Activated CD4-positive, alpha-beta T cell treated with anti-CD3 and anti-CD28 coated beads for 36 hours (primary cell): Measurements from ENCODE around the gene ZNF581. TPM values are rescaled to one million over a fixed set of nuclear protein-coding genes. Genes with fewer than 3 reads are reported as not detected.

ENCODE experiments used
- ATAC-seq: fragments of 200-7000 bp; cut with Tn5 transposase; one replicate; pipeline ENCODE4 v1.10.0; 2021; ENCODE audit warnings: mild to moderate bottlenecking, moderate library complexity
- CTCF ChIA-PET: fragments of 350-600 bp; sonication (Branson Sonifier 250); formaldehyde crosslinking; loops from one replicate; lab custom pipeline; 2021; ENCODE audit warnings: antibody characterized with exemption; lab: Charles Lee
- POLR2A ChIA-PET: fragments of 350-600 bp; sonication (Branson Sonifier 250); formaldehyde crosslinking; loops from one replicate; lab custom pipeline; 2021; ENCODE audit warnings: antibody characterized with exemption, inconsistent platforms; lab: Charles Lee
- DNase-seq: peaks from one replicate; pipeline ENCODE4 v3.0.0-alpha.2; 2020
- H3K27ac Mint-ChIP-seq: one replicate; pipeline ENCODE4 v1.8.0; 2021; ENCODE audit warnings: mixed read lengths
- H3K27me3 Mint-ChIP-seq: one replicate; pipeline ENCODE4 v1.8.0; 2021; ENCODE audit warnings: mixed read lengths
- H3K36me3 Mint-ChIP-seq: one replicate; pipeline ENCODE4 v1.8.0; 2021; ENCODE audit warnings: low read depth, mixed read lengths
- H3K4me1 Mint-ChIP-seq: one replicate; pipeline ENCODE4 v1.8.0; 2021; ENCODE audit warnings: mixed read lengths
- H3K4me3 Mint-ChIP-seq: one replicate; pipeline ENCODE4 v1.8.0; 2021; ENCODE audit warnings: mild to moderate bottlenecking, moderate library complexity, mixed read lengths
- H3K9me3 Mint-ChIP-seq: one replicate; pipeline ENCODE4 v1.8.0; 2021; ENCODE audit warnings: low read depth, mixed read lengths
- intact Hi-C, 2 experiments: fragments of 100-400 bp; cut with DNase I in 1 of 2; cut with micrococcal nuclease in 1 of 2; formaldehyde crosslinking; loops; one replicate each; pipeline versions ENCODE4 v1.14.2 to v1.15.1; 2022 to 2024; cut with DNase I, micrococcal nuclease
- total RNA-seq, 2 experiments: library from RNA; stranded (reverse); gene quantifications; one replicate each; pipeline ENCODE4 v1.2.3, GENCODE V29; 2021

Gene ZNF581
- total RNA-seq, 2 experiments from 2014 or later, result 18.9 to 26.9 TPM

DNA sequence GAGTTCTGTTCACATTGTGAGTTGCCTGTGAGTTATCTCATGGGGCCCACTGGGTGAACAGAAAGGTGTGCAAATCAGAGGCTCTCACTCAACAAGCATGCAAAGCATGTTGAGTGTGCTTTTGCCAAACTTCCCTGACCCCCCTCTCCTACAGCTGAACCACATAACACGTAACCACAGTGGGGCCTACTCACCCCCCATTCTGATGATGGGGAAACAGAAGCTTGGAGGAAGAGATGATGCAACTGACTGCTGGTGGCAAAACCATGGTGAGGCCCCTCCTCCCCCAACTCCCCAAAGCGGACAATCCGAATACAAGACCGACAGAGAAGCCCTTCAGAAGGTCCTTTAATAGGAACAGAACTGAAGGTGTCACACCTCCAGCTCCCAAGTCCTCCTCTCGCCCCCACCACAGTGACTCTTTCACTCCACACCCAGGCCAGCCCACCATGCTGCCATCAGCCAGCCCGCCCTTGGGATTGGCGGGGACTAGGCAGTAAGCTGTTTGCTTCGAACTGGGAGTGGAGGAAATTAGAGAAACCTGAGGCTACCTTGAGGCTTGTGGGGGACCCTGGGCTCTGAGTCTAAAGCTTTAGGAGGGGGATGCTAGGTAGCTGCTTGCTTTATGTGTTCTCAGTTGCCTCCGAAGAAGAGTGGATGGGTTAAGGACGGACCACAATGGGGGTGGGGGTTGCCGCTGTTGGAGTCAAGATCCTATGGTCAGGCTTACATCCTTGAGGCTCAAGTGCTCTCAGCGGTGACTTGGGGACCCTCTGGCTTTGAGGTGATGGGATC is 22.8 kb upstream of the ZNF581 start:
- H3K4me3 Mint-ChIP-seq, result no peak overlapping the region
- ATAC-seq, result peak; percentile 7
- DNase-seq, result peak; percentile 55
- no peaks in the 10 kb centered on the region for H3K27me3 Mint-ChIP-seq
- POLR2A ChIA-PET, result interaction anchor here (1.0 kb wide), 1 partner anchor 14 kb away, joined by 4 read pairs; no protein-coding TSS in a partner anchor
- peaks cover 39% of the 10 kb centered on the region for H3K4me1 Mint-ChIP-seq
- H3K27ac Mint-ChIP-seq, result peak overlapping the region; percentile 69
- H3K9me3 Mint-ChIP-seq, result no peaks in the 10 kb centered on the region
- H3K36me3 Mint-ChIP-seq, result peaks cover 26% of the 10 kb centered on the region
- intact Hi-C loops, result loop anchor here in 1 of 2 experiments (2.0 kb wide), 1 partner anchor 14 kb away; no protein-coding TSS in a partner anchor
- CTCF ChIA-PET, result interaction anchor here (0.8 to 2.4 kb wide), 5 partner anchors 12 to 502 kb away, joined by 3 to 18 read pairs (median 3); partner anchors contain the start of gene ZNF865

DNA sequence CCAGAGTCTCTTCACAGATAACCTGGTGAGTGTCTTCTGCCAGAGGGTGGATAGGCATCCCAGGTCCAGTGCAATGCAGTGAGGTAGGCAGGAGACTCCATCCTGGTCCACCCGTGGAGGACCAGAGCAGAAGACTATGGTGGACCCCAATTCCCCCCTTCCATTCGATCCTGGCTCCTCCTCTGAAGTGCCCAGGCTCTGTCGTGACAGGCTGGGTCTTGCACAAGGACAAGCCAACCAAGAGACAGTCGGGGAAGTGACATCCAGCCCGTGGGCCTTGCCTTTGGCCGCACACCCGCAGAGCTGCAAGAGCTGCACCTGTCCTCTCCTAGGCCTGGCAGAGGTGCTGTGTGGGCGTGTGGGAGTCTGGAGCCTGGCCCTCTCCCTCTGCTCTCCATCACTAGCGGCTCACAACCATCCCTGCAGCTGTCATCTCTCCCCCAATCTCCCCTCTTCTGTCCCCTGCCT is 22.2 kb upstream of the ZNF581 start:
- intact Hi-C loops, result loop anchor here in 1 of 2 experiments (2.0 kb wide), 1 partner anchor 14 kb away; no protein-coding TSS in a partner anchor
- CTCF ChIA-PET, result interaction anchor here (0.8 to 2.4 kb wide), 3 partner anchors 15 to 501 kb away, joined by 3 to 18 read pairs (median 3); partner anchors contain the start of gene ZNF865
- Mint-ChIP-seq H3K9me3 (no peaks in the 10 kb centered on the region), H3K4me1 (peaks cover 45% of the 10 kb centered on the region), H3K36me3 (peaks cover 26% of the 10 kb centered on the region), H3K4me3 (no peak overlapping the region), H3K27ac (no peak overlapping the region), H3K27me3 (no peaks in the 10 kb centered on the region)
- DNase-seq (no peak), ATAC-seq (no peak)
- POLR2A ChIA-PET, result interaction anchor here (1.0 kb wide), 1 partner anchor 15 kb away, joined by 4 read pairs; no protein-coding TSS in a partner anchor

DNA sequence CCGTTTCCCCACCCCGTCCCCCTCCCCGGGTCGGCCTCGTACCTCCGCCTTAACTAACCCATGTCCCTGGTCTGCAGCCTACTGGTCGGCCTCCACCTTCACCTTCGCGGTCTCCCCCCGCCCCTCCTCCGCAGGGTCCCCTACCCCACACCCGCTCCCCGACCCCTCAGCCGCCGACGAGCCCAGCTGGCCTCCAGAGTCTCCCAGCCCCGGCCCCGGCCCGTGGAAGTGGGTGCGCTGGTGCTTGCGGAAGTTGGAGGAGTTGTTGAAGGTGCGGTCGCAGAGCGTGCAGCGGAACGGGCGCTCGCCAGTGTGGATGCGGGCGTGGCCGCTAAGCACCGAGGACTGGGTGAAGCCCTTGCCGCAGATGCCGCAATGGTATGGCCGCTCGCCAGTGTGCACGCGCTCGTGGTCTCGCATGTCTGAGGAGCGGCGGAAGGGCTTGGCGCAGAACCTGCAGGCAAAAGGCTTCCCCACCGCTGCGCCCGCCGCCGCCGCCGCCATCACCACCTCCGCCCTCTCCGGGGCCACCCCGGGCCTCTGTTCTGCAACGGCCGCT is 21.7 kb upstream of the ZNF581 start:
- no peak for DNase-seq
- intact Hi-C loops, result loop anchor here in 1 of 2 experiments (2.0 kb wide), 1 partner anchor 15 kb away; no protein-coding TSS in a partner anchor
- ATAC-seq, result no peak
- Mint-ChIP-seq H3K27ac (no peak overlapping the region), H3K27me3 (no peaks in the 10 kb centered on the region), H3K4me1 (peaks cover 50% of the 10 kb centered on the region), H3K9me3 (no peaks in the 10 kb centered on the region), H3K4me3 (no peak overlapping the region), H3K36me3 (peaks cover 22% of the 10 kb centered on the region)
- ChIA-PET CTCF (interaction anchor here (1.5 to 2.4 kb wide), 2 partner anchors 10 to 15 kb away, joined by 4 to 18 read pairs; partner anchors contain the start of gene ZNF865), POLR2A (no interaction called here)

DNA sequence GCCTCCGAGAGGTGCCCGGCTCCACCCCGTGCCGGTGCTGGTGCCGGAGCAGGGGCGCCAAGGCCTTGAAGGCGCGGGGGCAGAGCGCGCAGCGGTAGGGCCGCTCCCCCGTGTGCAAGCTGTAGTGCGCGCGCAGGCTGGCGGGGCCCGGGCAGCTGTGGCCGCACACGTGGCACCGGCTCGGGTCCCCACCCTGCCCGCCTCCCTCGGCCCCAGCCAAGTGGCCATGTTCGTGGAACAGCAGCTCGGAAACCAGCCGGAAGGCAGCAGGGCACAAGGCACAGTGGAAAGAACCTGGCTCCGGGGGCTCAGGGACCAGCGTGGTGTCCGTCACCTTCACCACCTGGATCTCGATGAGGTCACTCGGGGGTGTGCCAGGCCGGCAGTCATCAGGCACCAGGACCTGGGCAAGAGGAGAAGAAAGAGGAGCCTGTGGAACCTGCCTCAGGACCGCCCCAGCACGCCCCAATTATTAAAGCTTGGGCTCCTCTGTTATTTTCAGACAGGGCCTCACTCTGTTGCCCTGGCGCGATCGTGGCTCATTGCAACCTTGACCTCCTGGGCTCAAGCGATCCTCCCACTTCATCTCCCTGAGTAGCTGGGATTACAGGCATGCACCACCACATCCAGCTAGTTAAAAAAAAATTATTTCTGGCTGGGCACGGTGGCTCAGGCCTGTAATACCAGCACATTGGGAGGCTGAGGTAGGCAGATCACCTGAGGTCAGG is 21.0 kb upstream of the ZNF581 start:
- no peak for ATAC-seq
- DNase-seq, result no peak
- Mint-ChIP-seq H3K4me1 (peaks cover 56% of the 10 kb centered on the region), H3K9me3 (no peaks in the 10 kb centered on the region), H3K36me3 (peaks cover 17% of the 10 kb centered on the region), H3K27me3 (no peaks in the 10 kb centered on the region), H3K27ac (no peak overlapping the region), H3K4me3 (no peak overlapping the region)
- CTCF ChIA-PET, result interaction anchor here (0.6 to 1.7 kb wide), 5 partner anchors 9 to 479 kb away, joined by 3 to 6 read pairs (median 5); no protein-coding TSS in a partner anchor
- POLR2A ChIA-PET, result no interaction called here
- intact Hi-C loops, result no loop called here

DNA sequence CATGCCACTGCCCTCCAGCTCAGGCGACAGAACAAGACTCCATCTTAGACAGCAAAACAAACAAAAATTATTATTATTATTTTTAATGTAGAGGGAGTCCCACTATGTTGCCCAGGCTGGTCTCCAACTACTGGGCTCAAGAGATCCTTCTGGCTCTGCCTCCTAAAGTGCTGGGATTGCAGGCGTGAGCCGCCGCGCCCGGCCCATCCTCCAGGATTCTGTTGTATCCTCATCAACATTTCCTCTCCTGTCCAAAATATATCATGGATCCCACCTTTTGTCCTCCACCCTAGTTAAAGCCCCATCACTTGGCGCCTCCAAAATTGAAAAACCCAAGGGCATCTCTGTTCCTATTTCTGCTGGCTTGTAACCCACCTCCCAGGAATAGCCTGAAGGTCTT is 20.3 kb upstream of the ZNF581 start:
- ChIA-PET POLR2A (no interaction called here), CTCF (interaction anchor here (0.8 to 1.7 kb wide), 4 partner anchors 8 to 119 kb away, joined by 3 to 6 read pairs (median 4); no protein-coding TSS in a partner anchor)
- H3K27ac Mint-ChIP-seq, result no peak overlapping the region
- intact Hi-C loops, result no loop called here
- DNase-seq (no peak), ATAC-seq (no peak)
- peaks cover 14% of the 10 kb centered on the region for H3K36me3 Mint-ChIP-seq
- H3K9me3 Mint-ChIP-seq, result no peaks in the 10 kb centered on the region
- peaks cover 56% of the 10 kb centered on the region for H3K4me1 Mint-ChIP-seq
- H3K4me3 Mint-ChIP-seq, result no peak overlapping the region
- no peaks in the 10 kb centered on the region for H3K27me3 Mint-ChIP-seq

DNA sequence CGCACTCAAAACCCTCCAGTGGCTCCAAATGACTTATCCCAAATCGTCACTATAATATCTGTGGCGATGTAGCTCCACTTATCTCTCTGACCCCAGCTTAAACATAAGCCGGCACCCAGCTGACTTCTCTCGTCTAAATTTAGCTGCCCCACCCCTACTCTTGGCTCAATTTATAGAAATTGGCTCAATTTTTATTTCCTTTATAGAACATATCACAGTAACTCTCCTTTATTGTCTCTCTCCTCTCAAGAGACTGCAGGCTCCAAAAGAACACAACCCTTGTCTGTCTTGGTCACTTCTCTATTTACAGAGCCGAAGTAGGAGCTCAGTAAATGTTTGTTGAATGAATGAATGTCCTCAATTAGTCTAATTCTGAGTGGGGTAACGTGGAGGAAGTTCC is 19.9 kb upstream of the ZNF581 start:
- Mint-ChIP-seq H3K36me3 (peaks cover 13% of the 10 kb centered on the region), H3K27me3 (no peaks in the 10 kb centered on the region), H3K4me1 (peaks cover 56% of the 10 kb centered on the region), H3K9me3 (no peaks in the 10 kb centered on the region), H3K27ac (no peak overlapping the region), H3K4me3 (peak overlapping the region; percentile 79)
- intact Hi-C loops, result no loop called here
- DNase-seq, result no peak
- POLR2A ChIA-PET, result interaction anchor here (1.2 kb wide), 1 partner anchor 16 kb away, joined by 4 read pairs; no protein-coding TSS in a partner anchor
- CTCF ChIA-PET, result interaction anchor here (1.4 to 1.7 kb wide), 4 partner anchors 8 to 119 kb away, joined by 4 to 7 read pairs (median 6); no protein-coding TSS in a partner anchor
- no peak for ATAC-seq

DNA sequence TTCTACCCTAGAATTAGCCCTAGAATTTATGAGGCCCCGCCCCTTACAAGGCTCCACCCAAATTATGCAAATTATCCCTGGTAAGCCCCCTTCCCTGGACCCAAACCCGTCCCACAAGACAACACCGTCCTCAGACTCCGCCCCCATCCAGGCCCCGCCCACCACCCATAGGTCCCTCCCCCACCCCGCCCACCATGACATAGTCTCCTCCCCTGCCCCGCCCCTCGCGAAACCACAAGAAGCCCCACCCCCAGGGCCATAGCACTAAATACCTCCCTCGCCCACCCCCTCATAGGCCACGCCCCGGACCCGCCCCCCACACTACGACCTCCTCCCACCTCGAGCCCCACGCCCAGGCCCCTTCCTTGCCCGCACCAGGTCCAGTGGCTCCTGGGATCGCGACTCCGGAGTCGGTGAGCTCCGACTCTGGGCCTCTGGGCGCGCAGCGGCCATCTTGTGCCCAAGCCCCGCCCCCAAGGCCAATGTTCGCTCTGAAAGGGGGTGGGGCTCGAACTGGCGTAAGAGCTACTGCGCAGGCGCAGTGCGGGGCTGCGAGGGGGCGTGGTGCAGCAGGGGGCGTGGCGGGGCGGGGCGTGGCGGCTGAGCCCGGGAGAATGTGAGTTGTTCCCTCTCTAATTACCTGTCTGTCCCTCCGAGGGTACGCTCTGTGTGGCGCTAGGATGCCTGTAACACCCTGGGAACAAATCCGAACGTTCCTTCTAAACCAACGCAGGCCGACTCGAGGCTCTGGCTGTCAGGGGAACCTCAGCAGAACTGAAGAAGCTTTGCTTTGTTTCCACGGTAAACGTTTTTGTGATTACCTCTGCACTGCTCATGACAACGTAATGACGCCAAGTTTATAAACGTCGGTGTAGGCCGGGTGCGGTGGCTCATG is 19.1 kb upstream of the ZNF581 start, which contains the start of gene ZNF784:
Gene ZNF784 (minus strand): TSS at position 458 of the 895 bp plus-strand sequence. CDS start 5 bp downstream, at position 453.
- H3K4me1 Mint-ChIP-seq, result peaks cover 53% of the 10 kb centered on the region
- peak within 1 kb of the TSS; percentile 85 for H3K27ac Mint-ChIP-seq
- H3K4me3 Mint-ChIP-seq, result peak within 1 kb of the TSS; percentile 79
- DNase-seq (peak; percentile 97), ATAC-seq (peak; percentile 70)
- POLR2A ChIA-PET, result interaction anchor here (0.6 to 1.4 kb wide), 9 partner anchors 9 to 365 kb away, joined by 3 to 8 read pairs (median 4); partner anchors contain the start of genes FIZ1 and U2AF2
- no peaks in the 10 kb centered on the region for H3K27me3 Mint-ChIP-seq
- H3K36me3 Mint-ChIP-seq, result peaks cover 10% of the 10 kb centered on the region
- H3K9me3 Mint-ChIP-seq, result no peaks in the 10 kb centered on the region
- intact Hi-C loops, result loop anchor here (1.0 kb wide), 12 partner anchors 19 to 1161 kb away; partner anchors contain the start of genes FIZ1 (in 2 of the 2), DNAAF3 (in 1 of the 2), HSPBP1 (in 1 of the 2) and ISOC2 (in 1 of the 2)
- CTCF ChIA-PET, result interaction anchor here (0.5 to 2.9 kb wide), 12 partner anchors 9 to 631 kb away, joined by 3 to 20 read pairs (median 6); partner anchors contain the start of gene ZNF865

DNA sequence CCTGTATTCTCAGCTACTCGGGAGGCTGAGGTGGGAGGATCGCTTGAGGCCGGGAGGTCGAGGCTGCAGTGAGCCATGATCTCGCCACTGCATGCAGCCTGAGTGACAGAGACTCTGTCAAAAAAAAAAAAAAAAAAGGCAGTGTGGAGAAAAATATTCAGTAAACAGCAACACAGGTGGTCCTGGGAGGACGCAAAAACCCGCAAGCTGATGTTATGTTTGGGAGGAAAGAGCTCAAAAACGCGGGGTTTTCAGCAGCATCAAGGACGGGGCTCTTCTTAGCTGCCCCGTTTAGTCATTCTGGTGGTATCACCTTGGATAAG is 18.5 kb upstream of the ZNF581 start:
- Mint-ChIP-seq H3K4me1 (peaks cover 49% of the 10 kb centered on the region), H3K27ac (peak overlapping the region; percentile 85), H3K27me3 (no peaks in the 10 kb centered on the region), H3K4me3 (peak overlapping the region; percentile 79), H3K9me3 (no peaks in the 10 kb centered on the region), H3K36me3 (peaks cover 7% of the 10 kb centered on the region)
- POLR2A ChIA-PET, result interaction anchor here (0.6 to 1.4 kb wide), 10 partner anchors 8 to 366 kb away, joined by 3 to 8 read pairs (median 4); partner anchors contain the start of genes FIZ1 and U2AF2
- intact Hi-C loops, result no loop called here
- DNase-seq (no peak), ATAC-seq (no peak)
- CTCF ChIA-PET, result interaction anchor here (0.7 to 2.9 kb wide), 11 partner anchors 9 to 371 kb away, joined by 3 to 20 read pairs (median 6); partner anchors contain the start of gene ZNF865

DNA sequence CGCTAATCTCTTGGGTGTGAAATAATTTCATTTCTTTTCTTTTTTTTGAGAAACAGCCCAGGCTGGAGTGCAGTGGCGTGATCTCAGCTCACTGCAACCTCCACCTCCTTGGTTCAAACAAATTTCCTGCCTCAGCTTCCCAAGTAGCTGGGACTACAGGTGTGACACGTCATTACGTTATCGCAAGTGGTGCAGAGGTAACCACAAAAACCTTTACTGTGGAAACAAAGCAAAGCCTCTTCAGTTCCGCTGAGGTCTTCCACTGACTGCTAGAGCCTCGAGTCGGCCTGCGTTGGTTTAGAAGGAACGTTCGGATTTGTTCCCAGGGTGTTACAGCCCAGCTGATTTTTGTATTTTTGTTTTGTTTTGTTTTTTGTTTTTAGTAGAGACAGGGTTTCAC is 17.1 kb upstream of the ZNF581 start:
- peak overlapping the region; percentile 6 for H3K4me3 Mint-ChIP-seq
- H3K36me3 Mint-ChIP-seq, result peaks cover 1% of the 10 kb centered on the region
- H3K27me3 Mint-ChIP-seq, result no peaks in the 10 kb centered on the region
- peaks cover 35% of the 10 kb centered on the region for H3K4me1 Mint-ChIP-seq
- intact Hi-C loops, result loop anchor here in 1 of 2 experiments (1.0 kb wide), 1 partner anchor 110 kb away; no protein-coding TSS in a partner anchor
- DNase-seq, result peak; percentile 70
- CTCF ChIA-PET, result interaction anchor here (0.5 to 2.9 kb wide), 13 partner anchors 10 to 484 kb away, joined by 3 to 20 read pairs (median 3); partner anchors contain the start of gene ZNF865
- ATAC-seq, result peak; percentile 56
- POLR2A ChIA-PET, result interaction anchor here (0.7 to 1.0 kb wide), 3 partner anchors 11 to 1737 kb away, joined by 3 read pairs; no protein-coding TSS in a partner anchor
- no peak overlapping the region for H3K27ac Mint-ChIP-seq
- no peaks in the 10 kb centered on the region for H3K9me3 Mint-ChIP-seq
